GM19035 (cell line): ENCODE measurements around the gene PLIN4.
"Not testable (repeated sequence)": the region's sequence is repeated elsewhere in the genome, so short reads cannot be mapped to it uniquely, and the experiment has no call there.

Experiments
- ATAC-seq: cut with Tn5 transposase; IDR thresholded peaks from one replicate; pipeline ENCODE4 v1.9.1; 2021; ENCODE audit not compliant: unreplicated experiment

Gene PLIN4

GRCh38 chr19:4547303-4548237 lies 29.3 kb upstream of the PLIN4 start:
- ATAC-seq = no peak

GRCh38 chr19:4543842-4544647 lies 25.8 kb upstream of the PLIN4 start:
- ATAC-seq = no peak

- no peak for ATAC-seq
Measured at GRCh38 chr19:4542896-4543841, 24.9 kb upstream of the PLIN4 start.

GRCh38 chr19:4541806-4542145 lies 23.5 kb upstream of the PLIN4 start:
- not testable (repeated sequence) for ATAC-seq

- ATAC-seq = no peak
Measured at GRCh38 chr19:4541114-4541805, 23.0 kb upstream of the PLIN4 start.

GRCh38 chr19:4539693-4540581 lies 21.7 kb upstream of the PLIN4 start, which contains the start of gene LRG1:
TSS of gene LRG1 (minus strand) at chr19:4540036. CDS start at chr19:4540013, 23 bp downstream.
- ATAC-seq = no peak

GRCh38 chr19:4539169-4539692 lies 20.9 kb upstream of the PLIN4 start:
- no peak for ATAC-seq

- ATAC-seq = no peak
Measured at GRCh38 chr19:4538601-4538954, 20.3 kb upstream of the PLIN4 start.

GRCh38 chr19:4537953-4538600 lies 19.8 kb upstream of the PLIN4 start:
- ATAC-seq = no peak

GRCh38 chr19:4536798-4537197 lies 18.5 kb upstream of the PLIN4 start:
- ATAC-seq = no peak

GRCh38 chr19:4534836-4535658 lies 16.8 kb upstream of the PLIN4 start, which contains the start of gene PLIN5:
TSS of gene PLIN5 (minus strand) at chr19:4535224. CDS start at chr19:4534074, 1,150 bp downstream.
- no peak for ATAC-seq

- ATAC-seq = no peak
Measured at GRCh38 chr19:4533835-4534424, 15.6 kb upstream of the PLIN4 start.

- ATAC-seq = no peak
Measured at GRCh38 chr19:4533334-4533733, 15.0 kb upstream of the PLIN4 start.

GRCh38 chr19:4531562-4532165 lies 13.4 kb upstream of the PLIN4 start:
- no peak for ATAC-seq

GRCh38 chr19:4529924-4530522 lies 11.7 kb upstream of the PLIN4 start:
- ATAC-seq = no peak

- ATAC-seq = no peak
Measured at GRCh38 chr19:4528843-4529242, 10.6 kb upstream of the PLIN4 start.
